Small intestine (tissue), 7 donors: ENCODE results near the gene CD164. TPM values are rescaled to one million over a fixed set of nuclear protein-coding genes. Genes with fewer than 3 reads are reported as not detected.
A peak's percentile ranks its signal among the peaks of the same experiment; 100 is the strongest.

Experiments used
- DNase-seq, 2 donors: peaks; one replicate each; pipeline versions ENCODE4 v3.0.0 to v3.0.0-alpha.2; 2013
- FAIRE-seq: peaks from 2 replicates; lab custom pipeline; 2012; peaks lifted over from hg19 to GRCh38; lab: Jason Lieb, UNC
- H3K27ac ChIP-seq, 3 donors: one replicate each; pipeline ENCODE4 v1.5.1; 2013; ENCODE audit warnings: low read length in 2 of 3, mild to moderate bottlenecking in 2 of 3, control low read depth in 1 of 3, inconsistent platforms in 1 of 3, low read depth in 1 of 3, moderate library complexity in 1 of 3
- H3K27me3 ChIP-seq, 3 donors: one replicate each; pipeline ENCODE4 v1.6.1; 2013; ENCODE audit warnings: low read length in 3 of 3, inconsistent platforms in 1 of 3; ENCODE audit not compliant: control insufficient read depth in 3 of 3, insufficient read depth in 3 of 3
- H3K36me3 ChIP-seq, 3 donors: one replicate each; pipeline ENCODE4 v1.6.1; 2013; ENCODE audit warnings: low read length in 3 of 3, inconsistent platforms in 1 of 3, low read depth in 1 of 3, mild to moderate bottlenecking in 1 of 3, moderate library complexity in 1 of 3; ENCODE audit not compliant: control insufficient read depth in 3 of 3, insufficient read depth in 2 of 3
- H3K4me1 ChIP-seq, 3 donors: one replicate each; pipeline ENCODE4 v1.6.1; 2013; ENCODE audit warnings: low read length in 2 of 3, inconsistent platforms in 1 of 3, low read depth in 1 of 3, mild to moderate bottlenecking in 1 of 3, moderate library complexity in 1 of 3; ENCODE audit not compliant: control insufficient read depth in 3 of 3, insufficient read depth in 2 of 3
- H3K4me3 ChIP-seq, 3 donors: one replicate each; pipeline ENCODE4 v1.5.1; 2013; ENCODE audit warnings: low read length in 3 of 3, control low read depth in 1 of 3, inconsistent platforms in 1 of 3, low read depth in 1 of 3, mild to moderate bottlenecking in 1 of 3, moderate library complexity in 1 of 3
- H3K9me3 ChIP-seq, 2 donors: one replicate each; pipeline ENCODE4 v1.6.1; 2013; ENCODE audit warnings: low read depth in 1 of 2, low read length in 1 of 2; ENCODE audit not compliant: control insufficient read depth in 2 of 2, insufficient read depth in 1 of 2
- WGBS, 3 donors: extraction: QIAGEN DNeasy Blood & Tissue Kit; methylation state at CpG; one replicate each; pipeline ENCODE4 v1.1.7; 2013; 5-methylcytosine and 5-hydroxymethylcytosine counted together
- polyA plus RNA-seq, 4 donors: library from polyadenylated mRNA; stranded (reverse) in 3 of 4; unstranded in 1 of 4; fragments of 200-250 nt in 3 of 4; fragments of 120-200 nt in 1 of 4; gene quantifications; one replicate each; pipeline versions ENCODE4 v1.2.1 to v1.2.3, GENCODE V29; 2013
- donor health status: healthy with polysubstance abuse.
- donor health status: control.
- donor health status: control.
- donor health status: Bipolar disorder and iron deficiency.
- donor health status: healthy.

Gene CD164
- polyA plus RNA-seq, 4 donors = 151 to 737 (median 172) TPM

- H3K4me3 ChIP-seq = peak overlapping the region in 2 of 3 donors; percentile 2 to 90
- peaks cover 0 to 1% (median 0%) of the 10 kb centered on the region in 3 donors for H3K36me3 ChIP-seq
- no peaks in the 10 kb centered on the region for H3K27me3 ChIP-seq
- peak overlapping the region; percentile 88 to 100 (median 99) for H3K27ac ChIP-seq
- DNase-seq = peak in 1 of 2 donors; percentile 20
- no peak for FAIRE-seq
- H3K9me3 ChIP-seq = no peaks in the 10 kb centered on the region
- peaks cover 0 to 25% (median 12%) of the 10 kb centered on the region in 3 donors for H3K4me1 ChIP-seq
- 1 to 11% (median 9%) methylated on average over 5 of the region's 5 CpGs for whole genome bisulfite sequencing, 3 donors
These were observed 1.2 kb upstream of the CD164 start for GRCh38 chr6:109383438-109383940.

- peak; percentile 96 to 98 for DNase-seq
- Histone ChIP-seq H3K4me1 (peaks cover 2 to 28% (median 12%) of the 10 kb centered on the region in 3 donors), H3K27me3 (no peaks in the 10 kb centered on the region), H3K4me3 (peak overlapping the region; percentile 79 to 96 (median 90)), H3K9me3 (no peaks in the 10 kb centered on the region), H3K27ac (peak overlapping the region; percentile 97 to 100 (median 99)), H3K36me3 (peaks cover 0 to 3% (median 2%) of the 10 kb centered on the region in 3 donors)
- FAIRE-seq = peak; percentile 10
- WGBS, 3 donors = 0% methylated on average over 42 of the region's 42 CpGs
These were observed 540 bp upstream of the CD164 start for GRCh38 chr6:109382576-109383437.

GRCh38 chr6:109381061-109381746 is 1.1 kb downstream of the CD164 start:
- H3K27me3 ChIP-seq = no peaks in the 10 kb centered on the region
- 0% methylated on average over 25 of the region's 25 CpGs for WGBS, 3 donors
- H3K27ac ChIP-seq = peak overlapping the region; percentile 97 to 100 (median 99)
- H3K4me3 ChIP-seq = peak overlapping the region; percentile 79 to 96 (median 90)
- peaks cover 2 to 6% (median 6%) of the 10 kb centered on the region in 3 donors for H3K36me3 ChIP-seq
- peaks cover 2 to 28% (median 12%) of the 10 kb centered on the region in 3 donors for H3K4me1 ChIP-seq
- H3K9me3 ChIP-seq = no peaks in the 10 kb centered on the region
- FAIRE-seq = no peak
- peak in 1 of 2 donors; percentile 64 for DNase-seq

GRCh38 chr6:109379711-109380110 is 2.6 kb downstream of the CD164 start:
- Histone ChIP-seq H3K4me3 (peak overlapping the region in 2 of 3 donors; percentile 90 to 96), H3K27ac (peak overlapping the region in 1 of 3 donors; percentile 99), H3K27me3 (no peaks in the 10 kb centered on the region), H3K4me1 (peaks cover 2 to 20% (median 9%) of the 10 kb centered on the region in 3 donors), H3K9me3 (no peaks in the 10 kb centered on the region), H3K36me3 (peaks cover 3 to 13% (median 12%) of the 10 kb centered on the region in 3 donors)
- WGBS, 3 donors = 8 to 24% (median 11%) methylated on average over 2 of the region's 2 CpGs
- DNase-seq (no peak), FAIRE-seq (no peak)

GRCh38 chr6:109377717-109378116 is 4.5 kb downstream of the CD164 start:
- Histone ChIP-seq H3K36me3 (peaks cover 8 to 25% (median 17%) of the 10 kb centered on the region in 3 donors), H3K4me1 (peaks cover 2 to 8% (median 7%) of the 10 kb centered on the region in 3 donors), H3K4me3 (no peak overlapping the region), H3K9me3 (no peaks in the 10 kb centered on the region), H3K27ac (no peak overlapping the region), H3K27me3 (no peaks in the 10 kb centered on the region)
- no peak for FAIRE-seq
- no peak for DNase-seq
- WGBS, 3 donors = 78 to 91% (median 83%) methylated on average over 3 of the region's 3 CpGs

GRCh38 chr6:109374326-109374892 is 7.9 kb downstream of the CD164 start:
- DNase-seq (no peak), FAIRE-seq (no peak)
- H3K4me3 ChIP-seq = no peak overlapping the region
- no peaks in the 10 kb centered on the region for H3K9me3 ChIP-seq
- peaks cover 2 to 8% (median 6%) of the 10 kb centered on the region in 3 donors for H3K4me1 ChIP-seq
- no peaks in the 10 kb centered on the region for H3K27me3 ChIP-seq
- H3K27ac ChIP-seq = no peak overlapping the region
- WGBS, 3 donors = 67 to 87% (median 69%) methylated on average over 4 of the region's 4 CpGs
- peaks cover 8 to 33% (median 23%) of the 10 kb centered on the region in 3 donors for H3K36me3 ChIP-seq

- Histone ChIP-seq H3K27me3 (no peaks in the 10 kb centered on the region), H3K9me3 (no peaks in the 10 kb centered on the region), H3K27ac (no peak overlapping the region), H3K4me1 (peaks cover 0 to 3% (median 2%) of the 10 kb centered on the region in 3 donors), H3K4me3 (no peak overlapping the region), H3K36me3 (peaks cover 8 to 31% (median 23%) of the 10 kb centered on the region in 3 donors)
- WGBS, 3 donors = 79 to 85% (median 81%) methylated on average over 4 of the region's 4 CpGs
- DNase-seq = no peak
- FAIRE-seq = no peak
These were observed 8.5 kb downstream of the CD164 start for GRCh38 chr6:109373762-109374161.

GRCh38 chr6:109373331-109373730 is 8.9 kb downstream of the CD164 start:
- Histone ChIP-seq H3K27me3 (no peaks in the 10 kb centered on the region), H3K27ac (no peak overlapping the region), H3K9me3 (no peaks in the 10 kb centered on the region), H3K4me1 (peaks cover 0 to 2% (median 1%) of the 10 kb centered on the region in 3 donors), H3K4me3 (no peak overlapping the region), H3K36me3 (peaks cover 8 to 30% (median 23%) of the 10 kb centered on the region in 3 donors)
- DNase-seq = no peak
- 75 to 82% (median 81%) methylated on average over 4 of the region's 4 CpGs for WGBS, 3 donors
- no peak for FAIRE-seq
